Measurements from ENCODE around the gene CHST11.

The CHST11 gene

GRCh38 chr12:104469523-104469922 lies 12.8 kb downstream of the CHST11 start:
- Histone ChIP-seq H3K9me2 (replicated peaks; ENCODE audit: insufficient read depth, low read length) (no peaks in the 10 kb centered on the region), H3K9me3 (ENCODE audit: insufficient read depth, low read length) (no peaks in the 10 kb centered on the region), H4K20me1 (ENCODE audit: low read depth, low read length) (no peaks in the 10 kb centered on the region), H3F3A (ENCODE audit: insufficient read depth) (no peaks in the 10 kb centered on the region), H3K27ac (ENCODE audit: low read depth, low read length) (no peak overlapping the region), H2AFZ (ENCODE audit: low read depth, low read length, severe bottlenecking) (no peak overlapping the region), H3K79me2 (ENCODE audit: insufficient read depth, low read length) (no peaks in the 10 kb centered on the region), H3K4me3 (ENCODE audit: insufficient read depth, low read length, poor library complexity, severe bottlenecking) (no peak overlapping the region), H3K4me2 (ENCODE audit: low read depth, low read length, poor library complexity, severe bottlenecking) (no peak overlapping the region), H3K36me3 (ENCODE audit: low read length) (no peaks in the 10 kb centered on the region), H3K27me3 (ENCODE audit: low read length) (no peaks in the 10 kb centered on the region), H3K9ac (ENCODE audit: low read length) (no peak overlapping the region)
- TF ChIP-seq EZH2phosphoT487 (conservative IDR thresholded peaks at IDR 0.05; ENCODE audit: low read length) (no peak), CTCF (IDR thresholded peaks at IDR 0.05; ENCODE audit: insufficient read depth, low read length, poor library complexity, severe bottlenecking) (no peak)

GRCh38 chr12:104470521-104470920 lies 13.8 kb downstream of the CHST11 start:
- H3K27ac ChIP-seq (ENCODE audit: low read depth, low read length) = no peak overlapping the region
- no peaks in the 10 kb centered on the region for H3K36me3 ChIP-seq (ENCODE audit: low read length)
- no peak overlapping the region for H3K4me2 ChIP-seq (ENCODE audit: low read depth, low read length, poor library complexity, severe bottlenecking)
- H4K20me1 ChIP-seq (ENCODE audit: low read depth, low read length) = no peaks in the 10 kb centered on the region
- no peaks in the 10 kb centered on the region for H3K27me3 ChIP-seq (ENCODE audit: low read length)
- no peaks in the 10 kb centered on the region for H3K79me2 ChIP-seq (ENCODE audit: insufficient read depth, low read length)
- no peak overlapping the region for H3K4me3 ChIP-seq (ENCODE audit: insufficient read depth, low read length, poor library complexity, severe bottlenecking)
- no peak for TF ChIP-seq CTCF (IDR thresholded peaks at IDR 0.05; ENCODE audit: insufficient read depth, low read length, poor library complexity, severe bottlenecking)
- no peak for TF ChIP-seq EZH2phosphoT487 (conservative IDR thresholded peaks at IDR 0.05; ENCODE audit: low read length)
- no peak overlapping the region for H3K9ac ChIP-seq (ENCODE audit: low read length)
- H3K9me2 ChIP-seq (replicated peaks; ENCODE audit: insufficient read depth, low read length) = no peaks in the 10 kb centered on the region
- no peaks in the 10 kb centered on the region for H3F3A ChIP-seq (ENCODE audit: insufficient read depth)
- H2AFZ ChIP-seq (ENCODE audit: low read depth, low read length, severe bottlenecking) = no peak overlapping the region
- H3K9me3 ChIP-seq (ENCODE audit: insufficient read depth, low read length) = no peaks in the 10 kb centered on the region

- H3K9me2 ChIP-seq (replicated peaks; ENCODE audit: insufficient read depth, low read length) = no peaks in the 10 kb centered on the region
- no peak overlapping the region for H3K4me2 ChIP-seq (ENCODE audit: low read depth, low read length, poor library complexity, severe bottlenecking)
- H3K4me3 ChIP-seq (ENCODE audit: insufficient read depth, low read length, poor library complexity, severe bottlenecking) = no peak overlapping the region
- no peaks in the 10 kb centered on the region for H3K36me3 ChIP-seq (ENCODE audit: low read length)
- no peaks in the 10 kb centered on the region for H3K79me2 ChIP-seq (ENCODE audit: insufficient read depth, low read length)
- no peak overlapping the region for H3K9ac ChIP-seq (ENCODE audit: low read length)
- H2AFZ ChIP-seq (ENCODE audit: low read depth, low read length, severe bottlenecking) = no peak overlapping the region
- H3F3A ChIP-seq (ENCODE audit: insufficient read depth) = no peaks in the 10 kb centered on the region
- no peaks in the 10 kb centered on the region for H3K27me3 ChIP-seq (ENCODE audit: low read length)
- no peaks in the 10 kb centered on the region for H4K20me1 ChIP-seq (ENCODE audit: low read depth, low read length)
- no peak overlapping the region for H3K27ac ChIP-seq (ENCODE audit: low read depth, low read length)
- no peak for TF ChIP-seq CTCF (IDR thresholded peaks at IDR 0.05; ENCODE audit: insufficient read depth, low read length, poor library complexity, severe bottlenecking)
- no peak for TF ChIP-seq EZH2phosphoT487 (conservative IDR thresholded peaks at IDR 0.05; ENCODE audit: low read length)
- no peaks in the 10 kb centered on the region for H3K9me3 ChIP-seq (ENCODE audit: insufficient read depth, low read length)
These were observed 14.6 kb downstream of the CHST11 start for GRCh38 chr12:104471336-104471735.
